H1 (cell line): Measurements from ENCODE around the gene UVSSA. TPM values are rescaled to one million over a fixed set of nuclear protein-coding genes. Genes with fewer than 3 reads are reported as not detected.

Experiments
- CEBPB ChIP-seq: IDR thresholded peaks from 2 replicates; pipeline ENCODE4 v1.6.1; 2012; ENCODE audit warnings: low read depth, low read length
- CHD2 ChIP-seq: IDR thresholded peaks from 2 replicates; pipeline ENCODE4 v1.6.1; 2012; ENCODE audit warnings: low read length, improper control_type of control experiment
- PHF8 ChIP-seq: fragments of 200-600 bp; sonication (generic); conservative IDR thresholded peaks from 2 replicates; pipeline ENCODE4 v1.7.1; 2012; ENCODE audit warnings: low read depth, mild to moderate bottlenecking, inconsistent platforms, low read length, moderate library complexity
- SIN3A ChIP-seq, 2 experiments: IDR thresholded peaks in 1 of 2; conservative IDR thresholded peaks in 1 of 2; 2 replicates each; pipeline ENCODE4 v1.6.1; 2011 to 2012; ENCODE audit warnings: low read length in 2 of 2, improper control_type of control experiment in 1 of 2, low read depth in 1 of 2, mild to moderate bottlenecking in 1 of 2
- SP2 ChIP-seq: IDR thresholded peaks from 2 replicates; pipeline ENCODE4 v1.6.1; 2012; ENCODE audit warnings: mild to moderate bottlenecking, low read length, inconsistent platforms
- SP4 ChIP-seq: IDR thresholded peaks from 2 replicates; pipeline ENCODE4 v1.6.1; 2012; ENCODE audit warnings: low read length, inconsistent platforms
- TAF7 ChIP-seq: optimal IDR thresholded peaks from 2 replicates; pipeline ENCODE3; 2011; ENCODE audit warnings: low read depth, mild to moderate bottlenecking, inconsistent platforms, low read length, moderate library complexity, borderline replicate concordance
- TBP ChIP-seq: IDR thresholded peaks from 2 replicates; pipeline ENCODE4 v1.6.1; 2011; ENCODE audit warnings: low read depth, low read length, improper control_type of control experiment
- polyA plus RNA-seq, 7 experiments: library from polyadenylated mRNA; depleted of rRNA in 3 of 7; stranded (reverse) in 5 of 7; unstranded in 2 of 7; fragments of >200 nt in 5 of 7; fragments of 200-250 nt in 2 of 7; gene quantifications; 1 replicate in 5 of 7; 2 replicates in 1 of 7; 4 replicates in 1 of 7; pipeline versions ENCODE4 v1.2.1 to v1.2.3, GENCODE V29; 2011 to 2013; ENCODE audit warnings: missing spikeins in 2 of 7, mixed read lengths in 2 of 7
- total RNA-seq: library from RNA; stranded (reverse); fragmentation: NEBNext Ultra II Directional; extraction: Animal tissue kit (Norgen Biotek cat#: 25700); gene quantifications from 2 replicates; pipeline ENCODE4 v1.2.1, GENCODE V29; 2021

The UVSSA gene
- total and polyA plus RNA-seq, 2 of the 8 experiments (the other 6 are each of a cell fraction or from before 2014, with no cell fraction given) = 14.5 to 19.4 TPM

DNA sequence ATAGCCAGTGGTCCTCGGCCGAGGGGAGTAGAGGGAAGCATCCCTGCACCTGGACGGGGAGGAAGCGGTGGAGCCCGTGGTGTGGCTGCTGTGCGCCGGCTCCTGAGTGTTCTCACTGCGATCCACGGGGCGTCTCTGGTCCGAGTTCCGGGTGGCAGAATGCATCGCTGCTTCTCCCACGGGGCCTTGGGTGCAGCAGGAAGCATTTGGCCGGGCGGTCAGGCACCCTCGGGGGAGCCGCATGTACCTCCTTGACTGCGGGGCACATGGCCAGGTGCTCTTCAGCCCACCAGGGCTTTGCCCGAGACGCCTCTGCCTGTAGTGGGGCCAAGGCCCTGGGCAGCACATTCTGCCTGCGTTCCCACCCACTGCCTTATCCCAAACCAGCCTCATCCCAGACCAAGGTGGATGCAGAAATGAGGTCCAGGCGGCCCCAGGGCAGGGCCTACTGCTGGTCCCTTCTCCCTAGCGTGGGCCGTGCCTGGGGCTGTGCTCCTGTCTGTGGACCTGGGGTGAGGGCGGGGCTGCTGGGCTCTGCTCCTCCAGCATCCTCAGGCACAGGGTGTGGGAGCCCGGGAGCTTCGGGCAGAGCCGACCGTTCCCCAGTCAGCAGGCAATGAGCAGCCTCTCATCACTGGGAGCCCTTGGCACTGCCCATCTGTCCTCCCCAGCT lies 31.7 kb downstream of the UVSSA start (continued):
- TF ChIP-seq CEBPB (no peak), SIN3A (conservative IDR thresholded peaks at IDR 0.05 in 1 of 2, IDR thresholded peaks at IDR 0.05 in 1 of 2; ENCODE audit: low read depth in 1 of 2, low read length in 2 of 2) (no peak), PHF8 (no peak), TBP (no peak), CHD2 (no peak), SP4 (no peak), SP2 (no peak), TAF7 (no peak)
- TF ChIP-seq, all 59 proteins: peak for 0
